HepG2 (cell line): ENCODE data around the gene CFAP70. TPM values are rescaled to one million over a fixed set of nuclear protein-coding genes. Genes with fewer than 3 reads are reported as not detected.

Source experiments
- ARNTL ChIP-seq: sonication (generic); formaldehyde crosslinking; IDR thresholded peaks from 2 replicates; pipeline ENCODE4 v1.4.0; 2020; ENCODE audit warnings: mild to moderate bottlenecking, missing genetic modification reagents
- BRD4 ChIP-seq: sonication (generic); formaldehyde crosslinking; IDR thresholded peaks from 2 replicates; pipeline ENCODE4 v1.4.0; 2020; ENCODE audit warnings: missing genetic modification reagents
- CENPX ChIP-seq: sonication (generic); formaldehyde crosslinking; IDR thresholded peaks from 2 replicates; pipeline ENCODE4 v1.9.0; 2021; ENCODE audit warnings: mild to moderate bottlenecking, missing genetic modification reagents, moderate library complexity
- DDIT3 ChIP-seq: sonication (generic); formaldehyde crosslinking; IDR thresholded peaks from 2 replicates; pipeline ENCODE4 v1.4.0; 2020; ENCODE audit warnings: mild to moderate bottlenecking, missing genetic modification reagents
- FOXA1 ChIP-seq, 2 experiments: fragments of 450-650 bp in 1 of 2; sonication (generic) in 1 of 2; formaldehyde crosslinking in 1 of 2; IDR thresholded peaks; 2 replicates each; pipeline versions ENCODE4 v1.4.0 to v1.6.1; 2016 to 2020; ENCODE audit warnings: missing genetic modification reagents in 1 of 2
- LRRFIP1 ChIP-seq: sonication (generic); formaldehyde crosslinking; conservative IDR thresholded peaks from 2 replicates; pipeline ENCODE4 v1.4.0; 2020; ENCODE audit warnings: missing genetic modification reagents
- NFE2L1 ChIP-seq: sonication (generic); formaldehyde crosslinking; IDR thresholded peaks from 2 replicates; pipeline ENCODE4 v1.4.0; 2020; ENCODE audit warnings: missing genetic modification reagents, mild to moderate bottlenecking, borderline replicate concordance
- NFRKB ChIP-seq: fragments of 450-650 bp; IDR thresholded peaks from 2 replicates; pipeline ENCODE4 v1.6.1; 2017
- NR3C1 ChIP-seq: sonication (generic); formaldehyde crosslinking; IDR thresholded peaks from 2 replicates; pipeline ENCODE4 v1.4.0; 2020; ENCODE audit warnings: missing genetic modification reagents
- SNAPC2 ChIP-seq: sonication (generic); formaldehyde crosslinking; IDR thresholded peaks from 2 replicates; pipeline ENCODE4 v1.8.1; 2022; ENCODE audit warnings: mild to moderate bottlenecking, missing genetic modification reagents
- TBP ChIP-seq: sonication (generic); formaldehyde crosslinking; IDR thresholded peaks from 2 replicates; pipeline ENCODE4 v1.5.0; 2020; ENCODE audit warnings: missing genetic modification reagents
- TP53 ChIP-seq: sonication (generic); formaldehyde crosslinking; conservative IDR thresholded peaks from 2 replicates; pipeline ENCODE4 v1.4.0; 2020; ENCODE audit warnings: missing genetic modification reagents
- ZBTB39 ChIP-seq: sonication (generic); formaldehyde crosslinking; IDR thresholded peaks from 2 replicates; pipeline ENCODE4 v1.5.0; 2020; ENCODE audit warnings: missing genetic modification reagents
- ZIK1 ChIP-seq: sonication (generic); formaldehyde crosslinking; IDR thresholded peaks from 2 replicates; pipeline ENCODE4 v1.5.0; 2020; ENCODE audit warnings: mild to moderate bottlenecking, low read depth, missing genetic modification reagents, borderline replicate concordance
- ZMYM3 ChIP-seq: sonication (generic); formaldehyde crosslinking; IDR thresholded peaks from 2 replicates; pipeline ENCODE4 v1.5.1; 2020; ENCODE audit warnings: mild to moderate bottlenecking, missing genetic modification reagents
- ZNF12 ChIP-seq: sonication (generic); formaldehyde crosslinking; IDR thresholded peaks from 2 replicates; pipeline ENCODE4 v1.5.0; 2020; ENCODE audit warnings: missing genetic modification reagents
- ZNF124 ChIP-seq: sonication (generic); formaldehyde crosslinking; IDR thresholded peaks from 2 replicates; pipeline ENCODE4 v1.4.0; 2020; ENCODE audit warnings: missing genetic modification reagents
- ZNF3 ChIP-seq: IDR thresholded peaks from 2 replicates; pipeline ENCODE4 v1.7.0; 2017; ENCODE audit warnings: inconsistent platforms
- ZNF530 ChIP-seq: sonication (generic); formaldehyde crosslinking; IDR thresholded peaks from 2 replicates; pipeline ENCODE4 v1.5.0; 2020; ENCODE audit warnings: low read depth, mild to moderate bottlenecking, missing genetic modification reagents
- ZNF644 ChIP-seq: IDR thresholded peaks from 2 replicates; pipeline ENCODE4 v1.6.1; 2016; ENCODE audit warnings: low read depth
- ZNF674 ChIP-seq: sonication (generic); formaldehyde crosslinking; IDR thresholded peaks from 2 replicates; pipeline ENCODE4 v1.5.0; 2020; ENCODE audit warnings: low read depth, mild to moderate bottlenecking, missing genetic modification reagents
- ZNF790 ChIP-seq: sonication (generic); formaldehyde crosslinking; IDR thresholded peaks from 2 replicates; pipeline ENCODE4 v1.8.0; 2022; ENCODE audit warnings: missing genetic modification reagents, mild to moderate bottlenecking, borderline replicate concordance
- polyA plus RNA-seq, 8 experiments: library from polyadenylated mRNA; depleted of rRNA in 3 of 8; stranded (reverse) in 7 of 8; unstranded in 1 of 8; fragments of >200 nt; fragmentation: Illumina TruSeq in 4 of 8; extraction: Trizol in 4 of 8; gene quantifications; 2 replicates each; pipeline versions ENCODE4 v1.2.1 to v1.2.3, GENCODE V29; 2011 to 2016; ENCODE audit warnings: low read depth in 4 of 8, missing spikeins in 1 of 8, mixed read lengths in 1 of 8; ENCODE audit not compliant: insufficient read depth in 1 of 8
- total RNA-seq, 5 experiments: library from RNA; depleted of rRNA; stranded (reverse); fragments of >200 nt; fragmentation: Illumina TruSeq; extraction: Trizol; gene quantifications; 2 replicates each; pipeline ENCODE4 v1.2.3, GENCODE V29; 2016; ENCODE audit warnings: low read depth in 1 of 5

The CFAP70 gene
- total and polyA plus RNA-seq, 2 of the 13 experiments (the other 11 are each of a cell fraction or from before 2014, with no cell fraction given), result 0.27 to 0.38 TPM

- TF ChIP-seq TP53 (CRISPR knock-in tag), result no peak
- TF ChIP-seq DDIT3 (CRISPR knock-in tag), result no peak
- TF ChIP-seq ZNF644 (CRISPR knock-in tag), result no peak
- no peak for TF ChIP-seq BRD4
- TF ChIP-seq ZNF124 (CRISPR knock-in tag), result no peak
- no peak for TF ChIP-seq ZNF3
- no peak for TF ChIP-seq LRRFIP1
- TF ChIP-seq ZNF790 (CRISPR knock-in tag), result no peak
- no peak for TF ChIP-seq TBP (CRISPR knock-in tag)
- TF ChIP-seq NFRKB, result no peak
- TF ChIP-seq ZNF12 (CRISPR knock-in tag), result no peak
- no peak for TF ChIP-seq ZNF674 (CRISPR knock-in tag)
- TF ChIP-seq CENPX (CRISPR knock-in tag), result no peak
- no peak for TF ChIP-seq ZIK1
- no peak for TF ChIP-seq ZMYM3
- no peak for TF ChIP-seq ARNTL (CRISPR knock-in tag)
- no peak for TF ChIP-seq ZBTB39 (CRISPR knock-in tag)
- TF ChIP-seq SNAPC2 (CRISPR knock-in tag), result no peak
- no peak for TF ChIP-seq ZNF530
- no peak for TF ChIP-seq NFE2L1
- no peak for TF ChIP-seq NR3C1
- TF ChIP-seq FOXA1 (IDR thresholded peaks at IDR 0.05), result no peak
- no peak for TF ChIP-seq FOXA1 (CRISPR knock-in tag; IDR thresholded peaks at IDR 0.05)
Measured at GRCh38 chr10:73358331-73359279, at the start of gene CFAP70 (continued).
